ENCODE data around the gene SENP1.

The SENP1 gene

DNA sequence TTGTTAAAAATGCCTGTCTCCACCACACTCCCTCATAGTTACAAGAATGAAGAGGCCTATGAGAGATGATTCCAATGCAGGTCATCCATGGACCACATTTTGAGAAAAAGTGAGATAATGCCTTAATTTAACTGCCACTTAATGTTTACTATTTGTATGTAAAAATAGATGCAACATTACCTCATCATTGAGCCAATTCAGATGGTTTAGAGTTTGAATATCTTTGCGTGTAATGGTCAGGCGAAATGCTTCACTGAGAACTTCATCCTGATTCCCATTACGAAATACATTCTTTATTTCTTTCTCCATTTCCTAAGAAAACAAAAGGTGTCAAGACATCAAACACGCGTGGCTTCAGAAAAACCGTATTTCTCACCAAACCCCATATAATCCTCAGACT, 42.3 kb downstream of the SENP1 start:
- no peak for DNase-seq

DNA sequence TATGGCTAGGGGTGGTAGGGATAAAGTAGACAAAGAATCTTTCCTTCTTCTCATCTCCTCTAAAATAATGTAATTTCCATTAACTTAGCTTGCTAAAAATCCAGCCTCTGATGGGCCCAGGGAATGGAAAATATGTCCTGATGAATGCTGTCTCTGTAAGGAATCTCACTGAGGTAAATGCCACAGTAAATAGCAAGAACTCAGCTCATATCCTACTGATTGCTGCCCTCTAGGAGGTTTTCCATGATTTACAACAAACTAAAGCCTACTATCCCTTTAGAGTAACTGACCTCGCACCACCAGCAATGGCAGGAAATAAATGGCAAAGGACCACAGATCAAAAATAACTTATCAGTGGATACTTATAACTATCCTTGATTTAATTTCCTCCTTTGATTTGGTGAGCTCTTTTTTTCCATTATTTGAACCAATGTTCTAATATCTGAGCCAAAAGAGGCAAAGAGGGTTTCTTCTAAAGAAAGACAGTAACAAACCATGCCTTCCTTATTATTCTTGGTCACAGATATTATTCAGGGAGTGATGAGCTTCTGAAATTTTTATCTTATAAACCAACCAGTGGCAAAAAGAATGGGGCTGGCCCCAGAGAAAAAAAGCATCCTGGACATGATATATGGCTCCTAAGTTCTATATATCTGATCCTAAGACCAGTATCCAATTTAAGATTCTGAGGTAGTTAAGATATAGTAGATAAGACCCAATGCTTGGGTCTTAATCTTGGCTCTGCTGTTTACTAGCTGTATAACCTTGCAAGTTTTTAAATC, 43.8 kb downstream of the SENP1 start:
- DNase-seq = no peak

- no peak for DNase-seq
Observed at GRCh38 chr12:48060474-48060873, 45.4 kb downstream of the SENP1 start.

DNA sequence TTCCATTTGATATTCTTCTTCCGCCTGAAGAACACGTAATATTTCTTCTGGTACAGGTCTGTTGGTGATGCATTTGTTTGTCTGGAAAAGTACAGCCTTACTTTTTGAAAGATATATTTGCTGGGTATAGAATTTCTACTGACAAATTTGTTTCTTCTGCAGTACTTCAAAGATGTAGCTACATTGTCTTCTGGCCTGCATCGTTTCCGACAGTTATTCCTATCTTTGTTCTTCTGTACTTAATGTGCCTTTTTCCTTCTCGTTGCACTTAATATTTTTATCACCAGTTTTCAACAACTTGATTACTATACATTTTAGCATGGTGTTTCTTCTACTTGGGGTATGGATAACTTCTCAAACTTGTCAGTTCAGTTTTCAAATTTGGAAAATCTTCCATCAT, 47.1 kb downstream of the SENP1 start:
- DNase-seq = no peak

DNA sequence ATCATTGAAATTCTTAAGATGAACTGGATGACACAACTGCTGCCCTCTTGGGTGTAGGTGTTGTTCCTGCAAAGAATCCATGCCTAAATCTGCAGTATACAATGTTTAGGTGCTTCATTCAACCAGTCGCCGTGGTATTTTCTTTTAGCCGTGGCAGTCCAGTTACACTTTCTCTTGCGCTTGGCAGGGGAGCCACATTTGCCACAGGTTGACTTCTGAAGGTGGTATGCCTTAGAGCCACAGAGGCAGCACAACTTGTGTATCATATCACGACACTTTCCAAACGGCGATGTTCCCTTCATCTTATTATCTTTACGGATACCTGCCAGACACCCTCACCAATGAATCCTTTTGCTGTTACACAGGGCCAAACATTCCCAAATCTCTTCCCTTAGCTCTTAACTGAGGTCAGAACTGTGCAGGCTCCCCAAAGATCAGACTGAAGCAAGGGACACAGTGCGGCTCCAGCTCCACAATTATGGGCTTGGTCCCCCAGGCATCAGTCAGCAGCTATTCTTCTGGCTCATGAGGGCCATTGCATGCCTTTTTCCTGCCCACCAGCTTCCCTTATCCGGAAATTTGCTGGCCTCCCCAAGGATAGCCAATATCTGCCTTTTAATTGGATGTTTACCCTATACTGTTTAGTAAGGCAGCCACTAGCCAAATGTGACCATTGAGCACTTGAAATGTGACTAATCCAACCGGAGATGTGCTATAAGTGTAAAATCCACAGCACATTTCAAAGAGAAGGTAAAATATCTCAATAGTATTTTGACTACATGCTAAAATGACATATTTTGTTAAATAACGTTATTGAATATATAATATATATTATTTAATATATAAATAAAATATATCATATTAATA, 50.7 kb downstream of the SENP1 start:
- DNase-seq = no peak

DNA sequence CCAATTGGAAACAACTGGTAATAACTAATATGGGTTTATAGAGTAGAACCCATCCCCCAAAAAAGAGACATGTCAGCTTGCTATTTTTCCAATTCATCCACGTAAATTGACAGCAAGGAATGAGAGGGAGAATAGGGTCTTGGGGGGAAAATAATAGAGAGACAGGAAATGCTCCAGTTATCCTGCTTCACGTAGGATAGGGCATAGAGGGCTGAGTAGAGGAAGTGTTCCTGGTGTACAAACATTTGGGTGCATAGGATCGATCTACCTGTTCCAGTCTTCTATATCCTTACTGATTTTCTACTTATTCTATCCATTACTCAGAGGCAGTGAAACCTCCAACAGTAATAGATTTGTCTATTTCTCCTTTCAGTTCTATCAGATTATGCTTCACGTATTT, 52.0 kb downstream of the SENP1 start:
- DNase-seq = no peak

GRCh38 chr12:48053122-48053521, 52.8 kb downstream of the SENP1 start:
- DNase-seq = no peak

- no peak for DNase-seq
Observed at GRCh38 chr12:48051681-48052080, 54.2 kb downstream of the SENP1 start.

GRCh38 chr12:48050174-48050573, 55.7 kb downstream of the SENP1 start:
- no peak for DNase-seq

- no peak for DNase-seq
Observed at GRCh38 chr12:48045965-48046518, 59.8 kb downstream of the SENP1 start.

DNA sequence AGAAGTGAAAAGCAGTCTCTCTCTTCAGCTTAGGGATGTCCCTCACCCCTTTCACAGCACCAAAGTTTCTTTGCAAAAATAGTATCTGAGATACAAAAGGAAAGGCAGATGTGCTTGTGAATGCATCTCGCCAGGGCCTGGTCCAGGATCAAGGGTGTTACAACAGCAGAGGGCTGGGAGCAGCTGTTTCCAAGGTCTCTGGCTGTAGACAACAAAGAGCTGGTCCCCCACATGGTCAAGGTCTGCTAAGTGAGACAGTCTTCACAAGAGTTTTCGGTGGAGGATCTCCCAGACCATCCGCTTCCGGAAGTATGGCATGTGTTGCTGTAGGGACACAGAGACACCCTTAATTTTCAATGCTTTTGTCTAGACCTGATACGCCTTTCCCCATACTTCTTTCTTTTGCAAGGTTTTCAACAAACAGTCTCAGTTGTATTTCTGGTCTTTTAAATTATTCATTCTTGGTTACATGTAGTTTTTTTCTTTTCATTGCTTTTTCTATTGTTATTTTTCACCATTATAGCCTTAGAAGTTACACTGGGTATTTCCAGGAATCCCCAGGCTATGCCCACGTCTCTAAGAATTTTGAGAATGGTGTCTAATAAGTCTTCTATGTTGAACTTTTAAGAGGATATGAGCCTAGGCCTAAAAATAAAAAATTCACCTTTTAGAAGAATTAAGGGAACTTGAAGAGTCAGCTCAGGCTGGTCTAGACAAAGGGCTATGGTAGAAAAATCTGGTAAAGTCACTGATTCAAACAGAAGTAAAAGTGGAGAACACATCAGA, 60.6 kb downstream of the SENP1 start:
- no peak for DNase-seq

GRCh38 chr12:48044396-48044795, 61.5 kb downstream of the SENP1 start:
- DNase-seq = no peak

DNA sequence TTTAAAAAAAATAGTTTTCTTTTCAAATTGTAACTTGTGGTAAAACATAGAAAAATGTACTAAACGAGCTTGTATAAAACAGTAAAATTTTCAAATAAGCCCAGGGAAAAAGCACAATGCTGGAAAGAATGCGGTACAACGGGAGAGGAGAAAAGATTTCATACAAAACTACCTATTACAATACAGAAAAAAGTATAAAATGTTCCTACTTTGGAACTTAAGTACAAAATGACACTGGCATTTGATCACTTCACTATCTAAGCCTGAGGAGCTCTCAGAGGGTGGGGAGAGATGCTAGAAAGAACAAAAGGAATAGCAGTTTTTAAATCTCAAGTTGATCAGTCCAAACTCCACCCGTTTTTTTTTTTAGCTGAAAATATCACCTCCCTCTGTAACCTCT, 62.1 kb downstream of the SENP1 start:
- DNase-seq = no peak

DNA sequence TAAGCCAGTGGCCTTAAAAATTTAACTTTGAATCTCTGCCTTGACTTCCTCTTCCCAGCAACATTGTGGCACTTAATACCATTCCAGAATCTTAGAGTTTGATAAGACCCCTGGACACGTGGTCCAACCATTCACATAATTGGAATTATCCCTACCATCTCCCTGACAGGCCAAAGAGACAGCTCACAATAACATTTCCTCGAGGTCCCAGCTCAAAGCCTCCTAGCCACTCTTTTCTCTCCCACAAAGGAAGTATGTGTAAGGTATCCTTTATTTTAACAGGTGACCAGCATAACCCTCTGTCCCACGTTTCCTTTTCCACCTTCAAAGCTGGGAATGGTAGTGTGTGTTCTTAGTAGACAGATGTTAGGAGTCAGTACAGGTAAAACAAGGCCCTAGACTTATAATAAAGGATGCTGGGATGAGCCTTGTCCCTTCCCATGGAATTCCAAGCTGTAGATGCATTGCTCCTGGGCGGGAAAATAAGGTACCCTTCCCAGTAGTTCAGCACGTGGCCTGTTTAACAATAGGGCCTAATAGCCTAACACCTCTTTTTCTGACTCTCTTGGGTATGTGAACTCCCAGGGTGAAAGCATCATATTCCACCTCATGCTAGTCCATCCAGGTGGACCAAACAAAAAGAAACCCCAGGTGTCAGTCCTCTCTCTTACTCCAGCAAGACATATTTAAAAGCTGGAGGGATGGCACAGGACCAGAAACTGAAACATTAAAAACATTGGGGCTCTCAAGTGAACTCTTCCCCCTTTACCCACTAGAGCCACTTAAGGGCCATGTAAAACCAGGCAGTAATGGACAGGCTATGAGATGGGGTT, 64.1 kb downstream of the SENP1 start:
- no peak for DNase-seq

DNA sequence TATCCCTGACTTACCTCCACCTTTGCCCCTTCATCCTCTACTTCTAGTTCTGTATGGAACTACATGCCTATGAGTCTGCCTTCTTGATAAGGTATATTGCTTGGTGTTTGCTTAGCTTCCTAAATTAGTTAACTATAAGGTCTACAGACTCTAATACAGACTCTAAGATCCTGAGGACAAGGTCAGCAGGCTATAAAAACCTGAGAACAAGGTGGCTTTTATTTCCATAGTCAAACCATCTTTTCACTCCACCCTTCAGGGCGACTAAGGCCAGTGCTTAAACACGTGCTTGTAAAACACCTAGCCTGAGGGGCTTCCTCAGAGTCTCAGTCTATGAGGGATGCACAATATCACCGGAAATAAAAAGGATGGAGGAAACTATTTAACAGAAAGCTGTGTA, 65.5 kb downstream of the SENP1 start:
- DNase-seq = no peak

GRCh38 chr12:48039151-48039550, 66.7 kb downstream of the SENP1 start:
- DNase-seq = no peak

- DNase-seq = no peak
Observed at GRCh38 chr12:48038085-48038484, 67.8 kb downstream of the SENP1 start.

- no peak for DNase-seq
Observed at GRCh38 chr12:48037267-48037915, 68.5 kb downstream of the SENP1 start.

DNA sequence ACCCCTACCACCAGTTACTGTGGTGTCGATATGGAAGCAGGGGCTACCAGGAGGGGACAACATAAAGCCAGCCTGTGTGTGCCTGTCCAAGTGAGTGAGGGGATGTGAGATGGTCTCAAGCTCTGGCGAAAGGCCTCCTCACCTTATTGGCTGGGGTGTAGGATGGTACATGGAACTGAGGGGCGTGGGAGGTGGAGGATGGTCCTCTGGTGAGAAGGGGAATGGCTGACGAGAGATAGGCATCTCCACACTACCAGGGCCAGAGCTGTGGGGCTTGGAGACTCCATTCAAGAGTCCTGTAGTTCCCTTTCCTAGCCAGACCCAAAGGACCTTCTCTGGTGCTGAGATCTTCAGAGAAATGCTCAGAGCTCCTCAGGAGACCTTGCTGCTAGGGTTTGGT, 69.1 kb downstream of the SENP1 start:
- DNase-seq = no peak

DNA sequence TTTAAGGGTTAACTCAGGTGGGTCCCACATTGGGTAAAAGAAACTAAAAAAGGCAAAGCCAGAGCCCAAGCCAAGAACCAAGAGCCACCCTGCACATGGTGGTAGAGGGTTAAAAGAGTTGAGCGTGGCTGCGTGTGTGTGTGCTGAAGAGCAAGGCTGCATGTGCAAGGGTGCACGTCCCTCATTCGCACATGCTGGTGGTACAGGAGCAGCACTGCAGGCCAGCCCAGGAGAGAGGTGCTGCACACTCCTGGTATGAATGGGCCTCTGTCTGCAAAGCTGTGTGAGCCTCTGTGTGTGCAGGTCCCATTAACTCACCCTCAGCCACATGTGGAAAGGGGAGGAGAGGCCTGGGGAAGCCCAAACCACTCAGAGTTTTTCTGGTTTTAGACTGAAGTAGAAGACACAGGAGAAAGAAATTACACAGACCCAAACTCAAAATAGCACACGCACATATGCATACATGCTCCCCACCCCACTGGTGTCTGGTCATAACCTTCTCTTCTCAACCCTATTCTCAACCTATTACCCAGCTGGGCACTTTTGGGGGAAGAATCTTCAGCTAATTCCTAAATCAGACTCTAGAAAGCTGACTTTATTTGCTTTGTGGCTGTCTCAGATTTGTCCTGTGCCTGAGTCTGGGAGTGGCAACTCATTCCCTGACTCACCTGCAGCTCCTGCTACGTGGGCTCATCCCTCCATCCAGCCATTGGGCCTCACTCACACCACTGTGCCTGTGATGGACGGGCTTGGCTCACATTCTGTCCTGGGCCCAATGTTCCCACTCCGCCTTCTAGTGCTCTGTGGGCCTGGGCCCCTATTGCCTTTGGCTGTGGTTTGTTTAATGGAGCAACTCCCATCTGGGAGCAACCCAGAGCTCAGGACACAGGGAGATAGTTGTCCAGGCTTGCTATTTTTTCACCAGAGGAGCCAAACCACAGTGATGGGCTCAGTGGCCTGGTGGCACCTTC, 70.8 kb downstream of the SENP1 start:
- no peak for DNase-seq
